Measurements from ENCODE around the gene SPIRE2.

Gene SPIRE2

DNA sequence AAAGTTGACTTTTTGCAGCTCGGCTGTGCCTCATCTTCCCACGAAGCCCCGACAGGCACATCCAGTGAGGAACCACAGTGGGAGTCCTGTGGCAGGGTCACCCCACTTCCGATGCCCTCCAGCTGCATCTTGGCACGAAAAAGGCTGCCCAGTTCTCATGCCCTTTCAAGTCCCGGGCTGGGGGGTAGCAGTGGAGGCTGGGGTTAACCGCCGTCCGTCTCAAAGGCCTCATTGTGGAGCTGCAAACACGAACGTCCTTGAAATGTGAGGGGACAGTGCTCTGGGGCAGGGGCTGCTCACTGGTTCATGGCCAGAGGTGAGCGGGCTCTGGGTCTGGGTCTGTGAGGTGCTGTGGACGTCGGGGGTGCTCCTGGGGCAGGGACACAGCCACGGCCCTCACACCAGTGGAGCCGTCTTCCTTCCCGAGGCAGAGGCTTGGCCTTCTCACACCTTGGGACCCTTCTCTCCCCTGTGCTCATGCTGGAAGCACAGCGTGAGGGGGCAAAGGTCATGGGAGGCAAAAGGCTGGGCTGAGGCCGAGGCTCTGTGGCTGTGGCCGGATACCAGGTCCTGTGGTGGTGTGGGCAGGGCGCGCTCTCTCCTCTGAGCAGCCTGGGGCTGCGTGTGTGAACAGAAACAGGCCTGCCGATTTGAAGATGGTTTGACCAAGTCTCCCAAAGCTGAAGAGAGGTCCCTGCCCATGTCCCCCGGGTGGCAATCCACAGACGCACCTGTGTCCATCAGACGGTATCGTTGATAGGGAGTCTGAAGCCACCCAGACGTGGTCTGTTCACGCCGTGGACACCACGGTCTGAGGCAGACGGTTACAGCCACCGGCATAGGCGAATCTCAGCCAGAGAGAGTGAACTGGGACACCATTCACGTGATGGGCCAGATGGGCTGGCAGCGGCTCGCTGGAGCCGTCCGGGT is 87.3 kb downstream of the SPIRE2 start:
- DNase-seq (ENCODE audit: low spot score): no peak

- DNase-seq (ENCODE audit: low spot score): peak; percentile 71
Measured at GRCh38 chr16:89917773-89918452, 89.6 kb downstream of the SPIRE2 start.

DNA sequence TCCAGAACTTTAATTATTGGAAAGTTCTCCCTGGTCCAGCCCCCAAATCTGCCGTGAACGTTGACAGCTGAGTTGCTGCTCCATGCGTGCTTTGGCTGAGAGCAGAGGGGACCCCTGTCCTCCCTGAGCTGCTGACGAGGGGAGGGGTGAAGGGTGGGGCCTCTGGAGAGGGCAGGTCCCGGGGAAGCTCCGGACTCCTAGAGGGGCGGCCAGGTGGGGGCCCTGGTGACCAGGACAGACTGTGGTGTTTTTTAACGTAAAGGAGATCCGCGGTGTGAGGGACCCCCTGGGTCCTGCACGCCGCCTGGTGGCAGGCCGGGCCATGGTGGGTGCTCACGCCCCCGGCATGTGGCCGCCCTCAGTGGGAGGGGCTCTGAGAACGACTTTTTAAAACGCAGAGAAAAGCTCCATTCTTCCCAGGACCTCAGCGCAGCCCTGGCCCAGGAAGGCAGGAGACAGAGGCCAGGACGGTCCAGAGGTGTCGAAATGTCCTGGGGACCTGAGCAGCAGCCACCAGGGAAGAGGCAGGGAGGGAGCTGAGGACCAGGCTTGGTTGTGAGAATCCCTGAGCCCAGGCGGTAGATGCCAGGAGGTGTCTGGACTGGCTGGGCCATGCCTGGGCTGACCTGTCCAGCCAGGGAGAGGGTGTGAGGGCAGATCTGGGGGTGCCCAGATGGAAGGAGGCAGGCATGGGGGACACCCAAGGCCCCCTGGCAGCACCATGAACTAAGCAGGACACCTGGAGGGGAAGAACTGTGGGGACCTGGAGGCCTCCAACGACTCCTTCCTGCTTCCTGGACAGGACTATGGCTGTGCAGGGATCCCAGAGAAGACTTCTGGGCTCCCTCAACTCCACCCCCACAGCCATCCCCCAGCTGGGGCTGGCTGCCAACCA is 90.4 kb downstream of the SPIRE2 start, which contains the start of gene MC1R:
MC1R (plus strand) TSS at position 410 of the 895 bp plus-strand sequence; CDS start at position 807, 397 bp downstream.
- no peak for DNase-seq (ENCODE audit: low spot score)

DNA sequence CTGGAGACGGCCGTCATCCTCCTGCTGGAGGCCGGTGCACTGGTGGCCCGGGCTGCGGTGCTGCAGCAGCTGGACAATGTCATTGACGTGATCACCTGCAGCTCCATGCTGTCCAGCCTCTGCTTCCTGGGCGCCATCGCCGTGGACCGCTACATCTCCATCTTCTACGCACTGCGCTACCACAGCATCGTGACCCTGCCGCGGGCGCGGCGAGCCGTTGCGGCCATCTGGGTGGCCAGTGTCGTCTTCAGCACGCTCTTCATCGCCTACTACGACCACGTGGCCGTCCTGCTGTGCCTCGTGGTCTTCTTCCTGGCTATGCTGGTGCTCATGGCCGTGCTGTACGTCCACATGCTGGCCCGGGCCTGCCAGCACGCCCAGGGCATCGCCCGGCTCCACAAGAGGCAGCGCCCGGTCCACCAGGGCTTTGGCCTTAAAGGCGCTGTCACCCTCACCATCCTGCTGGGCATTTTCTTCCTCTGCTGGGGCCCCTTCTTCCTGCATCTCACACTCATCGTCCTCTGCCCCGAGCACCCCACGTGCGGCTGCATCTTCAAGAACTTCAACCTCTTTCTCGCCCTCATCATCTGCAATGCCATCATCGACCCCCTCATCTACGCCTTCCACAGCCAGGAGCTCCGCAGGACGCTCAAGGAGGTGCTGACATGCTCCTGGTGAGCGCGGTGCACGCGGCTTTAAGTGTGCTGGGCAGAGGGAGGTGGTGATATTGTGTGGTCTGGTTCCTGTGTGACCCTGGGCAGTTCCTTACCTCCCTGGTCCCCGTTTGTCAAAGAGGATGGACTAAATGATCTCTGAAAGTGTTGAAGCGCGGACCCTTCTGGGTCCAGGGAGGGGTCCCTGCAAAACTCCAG is 91.5 kb downstream of the SPIRE2 start:
- no peak for DNase-seq (ENCODE audit: low spot score)

DNA sequence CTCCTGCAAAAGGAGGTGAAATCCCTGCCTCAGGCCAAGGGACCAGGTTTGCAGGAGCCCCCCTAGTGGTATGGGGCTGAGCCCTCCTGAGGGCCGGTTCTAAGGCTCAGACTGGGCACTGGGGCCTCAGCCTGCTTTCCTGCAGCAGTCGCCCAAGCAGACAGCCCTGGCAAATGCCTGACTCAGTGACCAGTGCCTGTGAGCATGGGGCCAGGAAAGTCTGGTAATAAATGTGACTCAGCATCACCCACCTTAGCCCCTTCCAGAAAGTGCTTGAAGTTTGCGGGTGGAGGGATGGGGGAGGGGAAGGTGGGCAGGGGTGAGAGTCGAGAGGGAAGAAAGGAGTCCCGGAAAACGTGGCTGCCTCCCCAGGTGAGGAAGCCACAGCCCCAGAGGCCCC is 92.4 kb downstream of the SPIRE2 start:
- no peak for DNase-seq (ENCODE audit: low spot score)
